ENCODE measurements around the gene CRCP. TPM values are rescaled to one million over a fixed set of nuclear protein-coding genes. Genes with fewer than 3 reads are reported as not detected.

CRCP gene
- total RNA-seq, 1 donor: 44.9 TPM

DNA sequence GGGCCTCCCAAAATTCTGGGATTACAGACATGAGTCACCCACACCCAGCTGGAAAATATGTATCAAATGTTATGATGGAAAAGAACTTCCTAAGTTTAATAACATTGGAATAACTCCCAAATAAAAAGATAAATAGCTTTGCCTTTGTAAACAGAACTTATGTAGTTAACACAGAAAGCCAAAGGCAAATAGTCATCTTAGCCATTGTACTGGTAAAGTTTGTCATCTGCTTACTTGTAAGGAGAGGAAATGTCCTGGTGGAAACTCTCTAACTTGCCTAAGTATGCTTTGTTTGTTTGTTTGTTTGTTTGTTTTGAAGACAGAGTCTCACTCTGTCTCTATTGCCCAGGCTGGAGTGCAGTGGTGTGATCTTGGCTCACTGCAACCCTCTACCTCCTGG is 66.7 kb downstream of the CRCP start:
- peaks cover 12% of the 10 kb centered on the region for H3K4me1 ChIP-seq (ENCODE audit: insufficient read depth, low read length)
- H2AFZ ChIP-seq (ENCODE audit: low read length): no peak overlapping the region
- H3K9me3 ChIP-seq (ENCODE audit: low read depth, low read length): no peaks in the 10 kb centered on the region
- H3K79me2 ChIP-seq (ENCODE audit: insufficient read depth, low read length): no peaks in the 10 kb centered on the region
- H3K4me3 ChIP-seq (ENCODE audit: insufficient read depth, low read length): no peak overlapping the region
- H3K27me3 ChIP-seq (ENCODE audit: insufficient read depth, low read length): no peaks in the 10 kb centered on the region
- DNase-seq (ENCODE audit: insufficient read length, low spot score, missing footprints): no peak
- no peaks in the 10 kb centered on the region for H3K36me3 ChIP-seq (ENCODE audit: insufficient read depth, low read length)
- TF ChIP-seq, protein P1, sequence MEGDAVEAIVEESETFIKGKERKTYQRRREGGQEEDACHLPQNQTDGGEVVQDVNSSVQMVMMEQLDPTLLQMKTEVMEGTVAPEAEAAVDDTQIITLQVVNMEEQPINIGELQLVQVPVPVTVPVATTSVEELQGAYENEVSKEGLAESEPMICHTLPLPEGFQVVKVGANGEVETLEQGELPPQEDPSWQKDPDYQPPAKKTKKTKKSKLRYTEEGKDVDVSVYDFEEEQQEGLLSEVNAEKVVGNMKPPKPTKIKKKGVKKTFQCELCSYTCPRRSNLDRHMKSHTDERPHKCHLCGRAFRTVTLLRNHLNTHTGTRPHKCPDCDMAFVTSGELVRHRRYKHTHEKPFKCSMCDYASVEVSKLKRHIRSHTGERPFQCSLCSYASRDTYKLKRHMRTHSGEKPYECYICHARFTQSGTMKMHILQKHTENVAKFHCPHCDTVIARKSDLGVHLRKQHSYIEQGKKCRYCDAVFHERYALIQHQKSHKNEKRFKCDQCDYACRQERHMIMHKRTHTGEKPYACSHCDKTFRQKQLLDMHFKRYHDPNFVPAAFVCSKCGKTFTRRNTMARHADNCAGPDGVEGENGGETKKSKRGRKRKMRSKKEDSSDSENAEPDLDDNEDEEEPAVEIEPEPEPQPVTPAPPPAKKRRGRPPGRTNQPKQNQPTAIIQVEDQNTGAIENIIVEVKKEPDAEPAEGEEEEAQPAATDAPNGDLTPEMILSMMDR (IDR thresholded peaks at IDR 0.05; ENCODE audit: extremely low read depth, low read depth, low read length): no peak
- no peak overlapping the region for H3K27ac ChIP-seq (ENCODE audit: low read depth, low read length)
- no peak overlapping the region for H3K4me2 ChIP-seq (ENCODE audit: insufficient read depth, low read length)
- no peaks in the 10 kb centered on the region for H4K20me1 ChIP-seq (ENCODE audit: insufficient read depth, low read length)

DNA sequence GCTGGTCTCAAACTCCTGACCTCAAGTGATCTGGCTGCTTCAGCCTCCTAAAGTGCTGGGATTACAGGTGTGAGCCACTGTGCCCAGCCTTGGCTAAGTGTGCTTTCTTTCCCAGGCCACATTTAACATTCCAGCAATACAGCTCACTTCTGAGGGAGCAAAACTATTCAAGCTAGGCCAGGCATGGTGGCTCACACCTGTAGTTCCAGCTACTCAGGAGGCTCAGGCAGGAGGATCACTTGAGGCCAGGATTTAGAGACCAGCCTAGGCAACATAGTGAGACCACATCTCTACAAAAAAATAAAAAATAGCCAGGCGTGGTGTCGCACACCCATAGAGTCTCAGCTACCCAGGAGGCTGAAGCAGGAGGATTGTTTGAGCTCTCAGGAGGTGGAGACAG is 67.2 kb downstream of the CRCP start:
- no peak overlapping the region for H2AFZ ChIP-seq (ENCODE audit: low read length)
- TF ChIP-seq, protein P1 (IDR thresholded peaks at IDR 0.05; ENCODE audit: extremely low read depth, low read depth, low read length): no peak
- H3K4me3 ChIP-seq (ENCODE audit: insufficient read depth, low read length): no peak overlapping the region
- no peaks in the 10 kb centered on the region for H3K27me3 ChIP-seq (ENCODE audit: insufficient read depth, low read length)
- H4K20me1 ChIP-seq (ENCODE audit: insufficient read depth, low read length): no peaks in the 10 kb centered on the region
- H3K4me2 ChIP-seq (ENCODE audit: insufficient read depth, low read length): no peak overlapping the region
- H3K79me2 ChIP-seq (ENCODE audit: insufficient read depth, low read length): no peaks in the 10 kb centered on the region
- H3K27ac ChIP-seq (ENCODE audit: low read depth, low read length): no peak overlapping the region
- DNase-seq (ENCODE audit: insufficient read length, low spot score, missing footprints): no peak
- H3K9me3 ChIP-seq (ENCODE audit: low read depth, low read length): no peaks in the 10 kb centered on the region
- H3K36me3 ChIP-seq (ENCODE audit: insufficient read depth, low read length): no peaks in the 10 kb centered on the region
- peaks cover 12% of the 10 kb centered on the region for H3K4me1 ChIP-seq (ENCODE audit: insufficient read depth, low read length)

DNA sequence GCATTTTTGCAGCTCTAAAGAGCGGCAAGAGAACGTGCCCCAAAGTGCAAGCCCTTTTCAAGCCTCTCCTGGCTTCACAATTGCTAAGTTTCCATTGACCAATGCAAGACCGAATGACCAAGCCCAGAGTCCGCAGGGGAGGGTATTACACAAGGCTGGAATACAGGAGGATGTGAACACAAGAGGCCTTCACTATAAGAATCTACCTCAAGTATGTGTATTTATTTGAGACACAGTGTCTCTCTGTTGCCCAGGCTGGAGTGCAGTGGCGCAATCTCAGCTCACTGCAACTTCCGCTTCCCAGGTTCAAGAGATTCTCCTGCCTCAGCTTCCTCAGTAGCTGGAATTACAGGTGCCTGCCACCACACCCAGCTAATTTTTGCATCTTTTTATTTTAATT is 68.3 kb downstream of the CRCP start:
- no peak overlapping the region for H3K4me2 ChIP-seq (ENCODE audit: insufficient read depth, low read length)
- H3K4me3 ChIP-seq (ENCODE audit: insufficient read depth, low read length): no peak overlapping the region
- TF ChIP-seq, protein P1 (IDR thresholded peaks at IDR 0.05; ENCODE audit: extremely low read depth, low read depth, low read length): no peak
- no peak for DNase-seq (ENCODE audit: insufficient read length, low spot score, missing footprints)
- peaks cover 12% of the 10 kb centered on the region for H3K4me1 ChIP-seq (ENCODE audit: insufficient read depth, low read length)
- H4K20me1 ChIP-seq (ENCODE audit: insufficient read depth, low read length): no peaks in the 10 kb centered on the region
- H3K36me3 ChIP-seq (ENCODE audit: insufficient read depth, low read length): no peaks in the 10 kb centered on the region
- H3K9me3 ChIP-seq (ENCODE audit: low read depth, low read length): no peaks in the 10 kb centered on the region
- H3K27ac ChIP-seq (ENCODE audit: low read depth, low read length): peak overlapping the region; percentile 63
- no peaks in the 10 kb centered on the region for H3K79me2 ChIP-seq (ENCODE audit: insufficient read depth, low read length)
- H3K27me3 ChIP-seq (ENCODE audit: insufficient read depth, low read length): no peaks in the 10 kb centered on the region
- H2AFZ ChIP-seq (ENCODE audit: low read length): no peak overlapping the region

DNA sequence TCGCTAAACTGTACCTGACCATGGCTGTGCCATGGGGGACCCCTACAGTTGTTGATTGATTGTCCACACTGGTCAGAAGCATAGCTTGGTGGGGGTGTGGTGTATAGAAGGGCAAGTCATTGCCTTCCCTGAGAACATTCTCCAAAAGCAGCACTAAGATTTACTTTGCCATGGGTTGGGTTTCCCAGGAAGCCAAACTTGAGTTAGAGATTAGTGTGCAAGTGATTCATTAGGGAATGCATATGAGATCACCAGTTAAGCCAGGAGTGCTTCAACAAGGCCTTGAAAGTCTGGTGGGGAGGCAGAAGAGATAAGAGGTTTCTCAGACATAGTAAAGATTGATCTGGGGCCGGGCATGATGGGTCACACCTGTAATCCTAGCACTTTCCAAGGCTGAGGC is 69.1 kb downstream of the CRCP start:
- peak; percentile 93 for DNase-seq (ENCODE audit: insufficient read length, low spot score, missing footprints)
- Histone ChIP-seq H3K9me3 (ENCODE audit: low read depth, low read length) (no peaks in the 10 kb centered on the region), H4K20me1 (ENCODE audit: insufficient read depth, low read length) (no peaks in the 10 kb centered on the region), H3K27me3 (ENCODE audit: insufficient read depth, low read length) (no peaks in the 10 kb centered on the region), H3K4me2 (ENCODE audit: insufficient read depth, low read length) (no peak overlapping the region), H3K79me2 (ENCODE audit: insufficient read depth, low read length) (no peaks in the 10 kb centered on the region), H2AFZ (ENCODE audit: low read length) (no peak overlapping the region), H3K36me3 (ENCODE audit: insufficient read depth, low read length) (no peaks in the 10 kb centered on the region), H3K27ac (ENCODE audit: low read depth, low read length) (peak overlapping the region; percentile 63), H3K4me3 (ENCODE audit: insufficient read depth, low read length) (no peak overlapping the region), H3K4me1 (ENCODE audit: insufficient read depth, low read length) (peaks cover 12% of the 10 kb centered on the region)
- TF ChIP-seq, protein P1 (IDR thresholded peaks at IDR 0.05; ENCODE audit: extremely low read depth, low read depth, low read length): no peak

Data from osteoblast (primary cell).